Panc1 (cell line): Measurements from ENCODE around the gene TMEM121.
"Not testable (repeated sequence)": the region's sequence is repeated elsewhere in the genome, so short reads cannot be mapped to it uniquely, and the experiment has no call there.

Experiments
- CTCF ChIP-seq: fragments of 450-650 bp; IDR thresholded peaks from 2 replicates; pipeline ENCODE4 v1.5.1; 2017; ENCODE audit warnings: mild to moderate bottlenecking
- REST ChIP-seq, 2 experiments: IDR thresholded peaks; 2 replicates each; pipeline ENCODE4 v1.6.1; 2011 to 2012; ENCODE audit warnings: low read depth in 2 of 2, control low read depth in 1 of 2, low read length in 1 of 2, mild to moderate bottlenecking in 1 of 2, moderate library complexity in 1 of 2; ENCODE audit not compliant: insufficient read depth in 1 of 2

DNA sequence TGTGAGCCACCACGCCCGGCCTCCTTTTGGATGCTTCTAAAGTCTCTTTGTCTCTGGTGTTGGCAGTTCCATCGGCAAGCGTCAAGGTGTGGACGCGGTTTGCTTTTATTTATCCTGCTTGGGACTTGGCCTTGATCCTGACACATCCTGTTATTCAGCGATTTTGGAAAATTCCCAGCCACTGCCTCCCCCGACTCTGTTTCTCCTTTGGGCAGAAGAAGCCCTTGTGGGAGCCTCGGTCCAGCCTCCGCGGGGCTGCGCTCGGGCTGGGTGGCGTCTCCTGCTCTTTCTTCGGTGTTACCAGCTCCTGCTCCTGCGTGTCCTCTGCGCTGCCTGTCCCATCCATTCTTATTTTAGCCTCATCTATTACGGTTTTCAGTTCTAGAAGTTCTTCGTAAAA is 31.3 kb downstream of the TMEM121 start:
- not testable (repeated sequence) for TF ChIP-seq REST (IDR thresholded peaks at IDR 0.05; ENCODE audit: insufficient read depth in 1 of 2, low read depth in 2 of 2, low read length in 1 of 2); CTCF
